H1 (cell line): ENCODE results near the gene SESN2. TPM values are rescaled to one million over a fixed set of nuclear protein-coding genes. Genes with fewer than 3 reads are reported as not detected.

Experiments used
- CTCF ChIA-PET: fragments of 300-600 bp; sonication (Branson Sonifier 250); formaldehyde crosslinking; loops from one replicate; lab custom pipeline; 2021; ENCODE audit not compliant: partially characterized antibody; lab: Charles Lee
- POLR2A ChIA-PET: fragments of 300-600 bp; sonication (Branson Sonifier 250); formaldehyde crosslinking; loops from one replicate; lab custom pipeline; 2021; ENCODE audit warnings: inconsistent platforms; ENCODE audit not compliant: partially characterized antibody; lab: Charles Lee
- DNase-seq, 2 experiments: peaks; one replicate each; pipeline versions ENCODE4 v3.0.0 to v3.0.0-alpha.2; 2010 to 2022; ENCODE audit warnings: low spot score in 2 of 2, low read depth in 1 of 2, mixed read lengths in 1 of 2
- FAIRE-seq: peaks from 2 replicates; lab custom pipeline; 2011; peaks lifted over from hg19 to GRCh38; lab: Jason Lieb, UNC
- H2AFZ ChIP-seq: 2 replicates; pipeline ENCODE4 v1.8.1; 2012; ENCODE audit warnings: low read length, inconsistent platforms
- H2AK5ac ChIP-seq: 2 replicates; pipeline ENCODE4 v1.6.1; 2013; ENCODE audit warnings: low read depth, low read length
- H2BK120ac ChIP-seq: replicated peaks from 2 replicates; pipeline ENCODE3; 2013; ENCODE audit warnings: low read depth, low read length, inconsistent platforms
- H2BK12ac ChIP-seq: 2 replicates; pipeline ENCODE4 v1.6.1; 2013; ENCODE audit warnings: low read depth, low read length
- H2BK15ac ChIP-seq: 2 replicates; pipeline ENCODE4 v1.6.1; 2013; ENCODE audit warnings: low read length
- H2BK20ac ChIP-seq: 2 replicates; pipeline ENCODE4 v1.6.1; 2013; ENCODE audit warnings: low read length
- H2BK5ac ChIP-seq: 2 replicates; pipeline ENCODE4 v1.6.1; 2013; ENCODE audit warnings: low read depth, low read length
- H3K14ac ChIP-seq: 2 replicates; pipeline ENCODE4 v1.6.1; 2013; ENCODE audit warnings: inconsistent platforms; ENCODE audit not compliant: insufficient read length
- H3K18ac ChIP-seq: 2 replicates; pipeline ENCODE4 v1.6.1; 2013; ENCODE audit warnings: low read length; ENCODE audit errors: extremely low read depth
- H3K23ac ChIP-seq: 2 replicates; pipeline ENCODE4 v1.6.1; 2013; ENCODE audit warnings: inconsistent platforms; ENCODE audit not compliant: insufficient read length
- H3K23me2 ChIP-seq: 2 replicates; pipeline ENCODE4 v1.6.1; 2013; ENCODE audit warnings: low read depth, low read length
- H3K27ac ChIP-seq: 2 replicates; pipeline ENCODE4 v1.6.1; 2011; ENCODE audit warnings: low read depth, low read length, inconsistent platforms
- H3K27me3 ChIP-seq, 4 experiments: replicated peaks in 1 of 4; 1 replicate in 1 of 4; 2 replicates in 3 of 4; pipeline versions ENCODE4 v1.6.1 to v1.8.1; 2011 to 2013; ENCODE audit warnings: low read length in 3 of 4, mild to moderate bottlenecking in 3 of 4, inconsistent platforms in 2 of 4, mixed read lengths in 2 of 4, moderate library complexity in 1 of 4; ENCODE audit not compliant: control insufficient read depth in 3 of 4, insufficient read depth in 3 of 4; ENCODE audit errors: extremely low read depth in 1 of 4
- H3K36me3 ChIP-seq, 4 experiments: 2 replicates each; pipeline versions ENCODE4 v1.6.1 to v1.8.1; 2011 to 2013; ENCODE audit warnings: mild to moderate bottlenecking in 4 of 4, low read length in 3 of 4, moderate library complexity in 2 of 4, control low read depth in 1 of 4, inconsistent platforms in 1 of 4; ENCODE audit not compliant: insufficient read depth in 4 of 4, control insufficient read depth in 2 of 4
- H3K4ac ChIP-seq: replicated peaks from 2 replicates; pipeline ENCODE3; 2013; ENCODE audit warnings: low read length, low read depth, mixed read lengths, inconsistent platforms; ENCODE audit not compliant: insufficient read length
- H3K4me1 ChIP-seq, 4 experiments: replicated peaks in 1 of 4; 1 replicate in 1 of 4; 2 replicates in 3 of 4; pipeline versions ENCODE4 v1.6.1 to v1.8.1; 2011 to 2013; ENCODE audit warnings: low read length in 3 of 4, inconsistent platforms in 2 of 4, mixed read lengths in 1 of 4; ENCODE audit not compliant: insufficient read depth in 4 of 4, control insufficient read depth in 3 of 4
- H3K4me2 ChIP-seq, 2 experiments: 2 replicates each; pipeline versions ENCODE4 v1.6.1 to v1.8.1; 2011 to 2013; ENCODE audit warnings: low read depth in 2 of 2, low read length in 2 of 2, control low read depth in 1 of 2, inconsistent platforms in 1 of 2, mild to moderate bottlenecking in 1 of 2; ENCODE audit not compliant: insufficient read depth in 1 of 2
- H3K4me3 ChIP-seq, 4 experiments: fragments of 200-600, 300-600 bp in 1 of 4; sonication (generic), shearing (Covaris generic), sonication (Bioruptor Twin) in 1 of 4; 2 replicates each; pipeline versions ENCODE4 v1.5.1 to v1.8.1; 2011 to 2016; ENCODE audit warnings: low read length in 4 of 4, low read depth in 3 of 4, control low read depth in 2 of 4, inconsistent platforms in 2 of 4, mild to moderate bottlenecking in 2 of 4, mixed read lengths in 1 of 4, moderate library complexity in 1 of 4; ENCODE audit not compliant: insufficient read depth in 2 of 4; ENCODE audit errors: extremely low read depth in 1 of 4
- H3K56ac ChIP-seq: replicated peaks from 2 replicates; pipeline ENCODE3; 2013; ENCODE audit warnings: low read depth, mild to moderate bottlenecking, mixed read lengths, low read length, inconsistent platforms; ENCODE audit not compliant: insufficient read length
- H3K79me1 ChIP-seq: 2 replicates; pipeline ENCODE4 v1.6.1; 2013; ENCODE audit warnings: low read depth, low read length, control low read depth
- H3K79me2 ChIP-seq, 2 experiments: 2 replicates each; pipeline versions ENCODE4 v1.6.1 to v1.8.1; 2012 to 2013; ENCODE audit warnings: low read length in 2 of 2, mild to moderate bottlenecking in 2 of 2, inconsistent platforms in 1 of 2; ENCODE audit not compliant: insufficient read depth in 2 of 2, control insufficient read depth in 1 of 2
- H3K9ac ChIP-seq, 4 experiments: replicated peaks in 1 of 4; 1 replicate in 1 of 4; 2 replicates in 3 of 4; pipeline versions ENCODE4 v1.6.1 to v1.8.1; 2011 to 2013; ENCODE audit warnings: low read depth in 3 of 4, low read length in 3 of 4, control low read depth in 2 of 4, mild to moderate bottlenecking in 2 of 4, moderate library complexity in 2 of 4, inconsistent platforms in 1 of 4; ENCODE audit errors: extremely low read depth in 1 of 4
- H3K9me3 ChIP-seq, 2 experiments: 2 replicates each; pipeline versions ENCODE4 v1.6.1 to v1.8.1; 2012 to 2013; ENCODE audit warnings: mild to moderate bottlenecking in 2 of 2, moderate library complexity in 2 of 2, control low read depth in 1 of 2, inconsistent platforms in 1 of 2, low read depth in 1 of 2, low read length in 1 of 2, mixed read lengths in 1 of 2; ENCODE audit not compliant: insufficient read depth in 2 of 2
- H4K20me1 ChIP-seq, 2 experiments: replicated peaks in 1 of 2; 2 replicates each; pipeline versions ENCODE3 to v1.8.1; 2011 to 2013; ENCODE audit warnings: inconsistent platforms in 2 of 2, low read length in 2 of 2, mild to moderate bottlenecking in 1 of 2; ENCODE audit not compliant: insufficient read depth in 2 of 2, control insufficient read depth in 1 of 2
- H4K5ac ChIP-seq: 2 replicates; pipeline ENCODE4 v1.6.1; 2013; ENCODE audit warnings: low read length, low read depth, mixed read lengths, inconsistent platforms; ENCODE audit not compliant: insufficient read length
- H4K8ac ChIP-seq: 2 replicates; pipeline ENCODE4 v1.8.0; 2013; ENCODE audit warnings: mild to moderate bottlenecking, moderate library complexity, low read length, inconsistent platforms; ENCODE audit not compliant: insufficient read depth; ENCODE audit errors: extremely low read depth
- H4K91ac ChIP-seq: replicated peaks from 2 replicates; pipeline ENCODE3; 2013; ENCODE audit warnings: low read length, mixed read lengths, inconsistent platforms; ENCODE audit not compliant: insufficient read length
- CEBPB ChIP-seq: IDR thresholded peaks from 2 replicates; pipeline ENCODE4 v1.6.1; 2012; ENCODE audit warnings: low read depth, low read length
- PHF8 ChIP-seq: fragments of 200-600 bp; sonication (generic); conservative IDR thresholded peaks from 2 replicates; pipeline ENCODE4 v1.7.1; 2012; ENCODE audit warnings: low read depth, mild to moderate bottlenecking, inconsistent platforms, low read length, moderate library complexity
- WGBS, 2 experiments: shearing (Covaris generic) in 1 of 2; methylation state at CpG; one replicate each; pipeline versions ENCODE4 v1.1.6 to v1.1.7; 2013 to 2015; ENCODE audit warnings: low lambda C conversion rate in 2 of 2, mixed read lengths in 2 of 2, inconsistent platforms in 1 of 2, low coverage in 1 of 2, missing lambda C conversion rate in 1 of 2; ENCODE audit not compliant: insufficient replicate concordance in 2 of 2, insufficient coverage in 1 of 2, insufficient read length in 1 of 2; ENCODE audit errors: extremely low coverage in 1 of 2, missing lambda C conversion rate in 1 of 2; 5-methylcytosine and 5-hydroxymethylcytosine counted together
- polyA plus RNA-seq, 7 experiments: library from polyadenylated mRNA; depleted of rRNA in 3 of 7; stranded (reverse) in 5 of 7; unstranded in 2 of 7; fragments of >200 nt in 5 of 7; fragments of 200-250 nt in 2 of 7; gene quantifications; 1 replicate in 5 of 7; 2 replicates in 1 of 7; 4 replicates in 1 of 7; pipeline versions ENCODE4 v1.2.1 to v1.2.3, GENCODE V29; 2011 to 2013; ENCODE audit warnings: missing spikeins in 2 of 7, mixed read lengths in 2 of 7
- total RNA-seq: library from RNA; stranded (reverse); fragmentation: NEBNext Ultra II Directional; extraction: Animal tissue kit (Norgen Biotek cat#: 25700); gene quantifications from 2 replicates; pipeline ENCODE4 v1.2.1, GENCODE V29; 2021

Gene SESN2
- total and polyA plus RNA-seq, 2 of the 8 experiments (the other 6 are each of a cell fraction or from before 2014, with no cell fraction given): 25.1 to 33.0 TPM

DNA sequence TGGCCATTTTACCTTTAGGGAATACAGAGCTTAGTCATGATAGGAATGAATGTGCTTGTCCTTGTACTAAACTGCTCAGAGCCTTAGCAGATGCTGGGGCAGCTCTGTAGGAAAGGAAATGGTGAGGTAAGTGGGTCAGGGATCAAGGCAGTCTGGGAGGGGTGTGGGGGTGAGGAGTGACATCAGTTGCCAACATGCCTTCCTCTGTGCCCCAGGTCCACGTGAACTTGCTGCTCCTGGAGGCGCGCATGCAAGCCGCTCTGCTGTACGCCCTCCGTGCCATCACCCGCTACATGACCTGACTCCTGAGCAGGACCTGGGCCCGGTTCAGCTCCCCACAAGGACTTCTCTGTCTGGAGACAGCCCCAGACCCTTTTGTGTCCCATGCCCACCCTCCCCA lies 21.2 kb downstream of the SESN2 start:
- Histone ChIP-seq H3K23me2 (no peaks in the 10 kb centered on the region), H4K20me1 (peaks cover 0 to 5% of the 10 kb centered on the region in 2 experiments), H3K18ac (no peak overlapping the region), H4K8ac (no peak overlapping the region), H3K79me1 (no peaks in the 10 kb centered on the region), H3K9ac (no peak overlapping the region), H2BK20ac (no peak overlapping the region), H3K14ac (no peak overlapping the region), H3K4me2 (no peak overlapping the region), H2BK12ac (no peak overlapping the region), H2BK15ac (no peak overlapping the region), H2AFZ (no peak overlapping the region), H2AK5ac (no peak overlapping the region), H3K27ac (no peak overlapping the region), H3K36me3 (peaks cover 25 to 64% (median 44%) of the 10 kb centered on the region in 4 experiments), H3K79me2 (no peaks in the 10 kb centered on the region), H3K4me3 (no peak overlapping the region), H3K4ac (no peak overlapping the region), H3K9me3 (no peaks in the 10 kb centered on the region), H2BK5ac (0 out of 2 replicates have a peak overlapping the region, but pooled peaks have one; percentile 24), H4K5ac (no peak overlapping the region), H4K91ac (no peak overlapping the region), H3K56ac (no peak overlapping the region), H2BK120ac (no peak overlapping the region), H3K23ac (no peak overlapping the region), H3K4me1 (no peaks in the 10 kb centered on the region), H3K27me3 (no peaks in the 10 kb centered on the region)
- POLR2A ChIA-PET: interaction anchor here (1.2 to 20.8 kb wide), 4 partner anchors 8 to 32 kb away, joined by 3 to 324 read pairs (median 5); partner anchors contain the start of gene SESN2
- WGBS, 2 experiments: 98% methylated on average over 8 of the region's 8 CpGs; no CpG with 5 or more reads in 1 of the 2 experiments
- CTCF ChIA-PET: interaction anchor here (0.6 to 2.7 kb wide), 4 partner anchors 29 to 355 kb away, joined by 3 to 9 read pairs (median 3); no protein-coding TSS in a partner anchor
- no peak for FAIRE-seq
- DNase-seq: no peak
- no peak for TF ChIP-seq CEBPB
- no peak for TF ChIP-seq PHF8
